HepG2 (cell line): Measurements from ENCODE around the gene SMDT1. TPM values are rescaled to one million over a fixed set of nuclear protein-coding genes. Genes with fewer than 3 reads are reported as not detected.

Source experiments
- ATF4 ChIP-seq, 2 experiments: fragments of 450-650 bp in 1 of 2; sonication (generic) in 1 of 2; formaldehyde crosslinking; IDR thresholded peaks; 2 replicates each; pipeline versions ENCODE4 v1.5.0 to v1.8.0; 2020 to 2022; ENCODE audit warnings: mild to moderate bottlenecking in 1 of 2, missing genetic modification reagents in 1 of 2
- ZFP82 ChIP-seq: sonication (generic); formaldehyde crosslinking; IDR thresholded peaks from 2 replicates; pipeline ENCODE4 v1.5.1; 2020; ENCODE audit warnings: mild to moderate bottlenecking, missing genetic modification reagents, borderline replicate concordance
- ZHX2 ChIP-seq, 2 experiments: sonication (generic) in 1 of 2; formaldehyde crosslinking in 1 of 2; IDR thresholded peaks; 2 replicates each; pipeline versions ENCODE4 v1.6.1 to v1.9.0; 2014 to 2022; ENCODE audit warnings: antibody characterized with exemption in 1 of 2, borderline replicate concordance in 1 of 2, inconsistent platforms in 1 of 2, low read depth in 1 of 2, missing genetic modification reagents in 1 of 2
- ZMAT3 ChIP-seq: sonication (generic); formaldehyde crosslinking; conservative IDR thresholded peaks from 2 replicates; pipeline ENCODE4 v1.7.0; 2021; ENCODE audit warnings: missing genetic modification reagents
- ZNF24 ChIP-seq: fragments of 450-650 bp; IDR thresholded peaks from 2 replicates; pipeline ENCODE4 v1.6.1; 2017; ENCODE audit warnings: antibody characterized with exemption, mild to moderate bottlenecking
- ZNF260 ChIP-seq: sonication (generic); formaldehyde crosslinking; IDR thresholded peaks from 2 replicates; pipeline ENCODE4 v1.4.0; 2020; ENCODE audit warnings: missing genetic modification reagents, low read depth, mild to moderate bottlenecking, borderline replicate concordance
- ZNF430 ChIP-seq: sonication (generic); formaldehyde crosslinking; IDR thresholded peaks from 2 replicates; pipeline ENCODE4 v1.9.0; 2021; ENCODE audit warnings: mild to moderate bottlenecking, missing genetic modification reagents
- ZNF503 ChIP-seq: sonication (generic); formaldehyde crosslinking; IDR thresholded peaks from 2 replicates; pipeline ENCODE4 v1.4.0; 2020; ENCODE audit warnings: missing genetic modification reagents
- ZNF891 ChIP-seq: sonication (generic); formaldehyde crosslinking; IDR thresholded peaks from 2 replicates; pipeline ENCODE4 v1.5.0; 2020; ENCODE audit warnings: mild to moderate bottlenecking, missing genetic modification reagents
- polyA plus RNA-seq, 8 experiments: library from polyadenylated mRNA; depleted of rRNA in 3 of 8; stranded (reverse) in 7 of 8; unstranded in 1 of 8; fragments of >200 nt; fragmentation: Illumina TruSeq in 4 of 8; extraction: Trizol in 4 of 8; gene quantifications; 2 replicates each; pipeline versions ENCODE4 v1.2.1 to v1.2.3, GENCODE V29; 2011 to 2016; ENCODE audit warnings: low read depth in 4 of 8, missing spikeins in 1 of 8, mixed read lengths in 1 of 8; ENCODE audit not compliant: insufficient read depth in 1 of 8
- total RNA-seq, 5 experiments: library from RNA; depleted of rRNA; stranded (reverse); fragments of >200 nt; fragmentation: Illumina TruSeq; extraction: Trizol; gene quantifications; 2 replicates each; pipeline ENCODE4 v1.2.3, GENCODE V29; 2016; ENCODE audit warnings: low read depth in 1 of 5
- TF ChIP-seq, protein P1 (sequence below): IDR thresholded peaks from 2 replicates; pipeline ENCODE4 v1.6.1; 2016; ENCODE audit warnings: low read depth, missing genetic modification reagents, missing compliant biosample characterization
- TF ChIP-seq, protein P2 (sequence below): sonication (generic); formaldehyde crosslinking; IDR thresholded peaks from 2 replicates; pipeline ENCODE4 v1.8.1; 2023; ENCODE audit warnings: mild to moderate bottlenecking, missing genetic modification reagents, borderline replicate concordance

Gene SMDT1
- total and polyA plus RNA-seq, 2 of the 13 experiments (the other 11 are each of a cell fraction or from before 2014, with no cell fraction given), result 8.3 to 26.6 TPM

DNA sequence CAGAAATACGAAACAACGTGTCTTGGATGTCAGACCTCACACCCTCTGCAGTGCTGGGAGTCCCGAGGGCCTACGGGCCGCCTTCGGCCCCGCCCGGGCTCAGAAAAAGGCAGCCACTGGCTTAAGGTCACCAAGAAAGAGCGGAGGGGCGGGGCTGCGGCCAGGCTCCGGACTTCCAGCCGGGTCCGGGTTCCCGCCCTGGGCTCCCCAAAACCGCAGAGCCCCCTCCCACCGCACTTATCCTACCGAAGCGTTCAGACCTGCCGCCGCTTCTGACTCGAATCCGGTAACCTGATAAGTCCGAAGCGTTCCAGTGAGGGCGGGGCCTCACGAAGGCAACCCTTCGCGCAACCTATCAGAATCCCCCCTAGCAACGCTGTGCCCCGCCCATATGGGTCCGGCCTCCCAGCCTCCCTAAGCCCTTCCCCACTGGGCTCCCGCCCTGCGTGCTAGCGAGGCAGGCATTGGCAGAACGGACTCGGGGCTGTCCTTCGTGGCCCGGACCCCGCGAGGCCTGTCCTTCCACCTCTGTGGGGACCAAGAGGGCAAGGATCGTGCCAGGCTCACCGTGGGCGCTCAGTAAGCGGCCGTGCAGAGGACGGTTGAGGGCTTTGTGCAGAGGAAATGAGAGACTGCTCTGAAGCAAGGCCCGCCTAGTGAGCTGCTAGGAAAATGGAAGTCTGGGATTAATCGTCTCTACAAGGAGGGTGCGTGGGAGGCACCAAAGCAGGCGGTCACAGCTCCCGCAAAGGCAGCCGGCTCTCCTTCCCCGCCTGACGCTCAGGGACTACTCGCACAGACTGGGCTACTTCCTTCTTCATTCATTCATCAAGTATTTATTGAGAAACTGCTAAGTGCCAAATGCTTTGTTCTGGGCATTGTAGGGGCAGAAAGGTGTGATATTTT, 8.7 kb upstream of the SMDT1 start, which contains the start of gene NAGA (continued):
- TF ChIP-seq, protein P1, sequence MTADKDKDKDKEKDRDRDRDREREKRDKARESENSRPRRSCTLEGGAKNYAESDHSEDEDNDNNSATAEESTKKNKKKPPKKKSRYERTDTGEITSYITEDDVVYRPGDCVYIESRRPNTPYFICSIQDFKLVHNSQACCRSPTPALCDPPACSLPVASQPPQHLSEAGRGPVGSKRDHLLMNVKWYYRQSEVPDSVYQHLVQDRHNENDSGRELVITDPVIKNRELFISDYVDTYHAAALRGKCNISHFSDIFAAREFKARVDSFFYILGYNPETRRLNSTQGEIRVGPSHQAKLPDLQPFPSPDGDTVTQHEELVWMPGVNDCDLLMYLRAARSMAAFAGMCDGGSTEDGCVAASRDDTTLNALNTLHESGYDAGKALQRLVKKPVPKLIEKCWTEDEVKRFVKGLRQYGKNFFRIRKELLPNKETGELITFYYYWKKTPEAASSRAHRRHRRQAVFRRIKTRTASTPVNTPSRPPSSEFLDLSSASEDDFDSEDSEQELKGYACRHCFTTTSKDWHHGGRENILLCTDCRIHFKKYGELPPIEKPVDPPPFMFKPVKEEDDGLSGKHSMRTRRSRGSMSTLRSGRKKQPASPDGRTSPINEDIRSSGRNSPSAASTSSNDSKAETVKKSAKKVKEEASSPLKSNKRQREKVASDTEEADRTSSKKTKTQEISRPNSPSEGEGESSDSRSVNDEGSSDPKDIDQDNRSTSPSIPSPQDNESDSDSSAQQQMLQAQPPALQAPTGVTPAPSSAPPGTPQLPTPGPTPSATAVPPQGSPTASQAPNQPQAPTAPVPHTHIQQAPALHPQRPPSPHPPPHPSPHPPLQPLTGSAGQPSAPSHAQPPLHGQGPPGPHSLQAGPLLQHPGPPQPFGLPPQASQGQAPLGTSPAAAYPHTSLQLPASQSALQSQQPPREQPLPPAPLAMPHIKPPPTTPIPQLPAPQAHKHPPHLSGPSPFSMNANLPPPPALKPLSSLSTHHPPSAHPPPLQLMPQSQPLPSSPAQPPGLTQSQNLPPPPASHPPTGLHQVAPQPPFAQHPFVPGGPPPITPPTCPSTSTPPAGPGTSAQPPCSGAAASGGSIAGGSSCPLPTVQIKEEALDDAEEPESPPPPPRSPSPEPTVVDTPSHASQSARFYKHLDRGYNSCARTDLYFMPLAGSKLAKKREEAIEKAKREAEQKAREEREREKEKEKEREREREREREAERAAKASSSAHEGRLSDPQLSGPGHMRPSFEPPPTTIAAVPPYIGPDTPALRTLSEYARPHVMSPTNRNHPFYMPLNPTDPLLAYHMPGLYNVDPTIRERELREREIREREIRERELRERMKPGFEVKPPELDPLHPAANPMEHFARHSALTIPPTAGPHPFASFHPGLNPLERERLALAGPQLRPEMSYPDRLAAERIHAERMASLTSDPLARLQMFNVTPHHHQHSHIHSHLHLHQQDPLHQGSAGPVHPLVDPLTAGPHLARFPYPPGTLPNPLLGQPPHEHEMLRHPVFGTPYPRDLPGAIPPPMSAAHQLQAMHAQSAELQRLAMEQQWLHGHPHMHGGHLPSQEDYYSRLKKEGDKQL (CRISPR knock-in tag), result no peak
- TF ChIP-seq ZFP82 (CRISPR knock-in tag) (peak; percentile 82; the same call in 1 of the 2 replicates), ZNF430 (CRISPR knock-in tag) (peak; percentile 87; the same call in 1 of the 2 replicates), ZNF260 (no peak), ZNF891 (CRISPR knock-in tag) (no peak), ZNF24 (no peak), ZNF503 (0 out of 2 replicates have a peak, but pooled peaks have one; percentile 32), ATF4 (CRISPR knock-in tag; IDR thresholded peaks at IDR 0.05) (peak in 1 of 2 experiments; percentile 50; a peak in 1 of 4 replicates), ZMAT3 (CRISPR knock-in tag) (0 out of 2 replicates have a peak, but pooled peaks have one; percentile 91), ZHX2 (IDR thresholded peaks at IDR 0.05; ENCODE audit: low read depth) (peak; percentile 43; the same call in 1 of the 2 replicates), ZHX2 (CRISPR knock-in tag; IDR thresholded peaks at IDR 0.05; ENCODE audit: borderline replicate concordance) (no peak; the same call in 1 of the 2 replicates)
- TF ChIP-seq, protein P2, sequence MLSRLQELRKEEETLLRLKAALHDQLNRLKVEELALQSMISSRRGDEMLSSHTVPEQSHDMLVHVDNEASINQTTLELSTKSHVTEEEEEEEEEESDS (CRISPR knock-in tag), result peak; percentile 52; the same call in 1 of the 2 replicates
